D721Med (cell line): ENCODE data around the gene AJUBA.
"Not testable (repeated sequence)": the region's sequence is repeated elsewhere in the genome, so short reads cannot be mapped to it uniquely, and the experiment has no call there.

Experiments used
- DNase-seq: peaks from one replicate; pipeline ENCODE4 v3.0.0; 2011; ENCODE audit warnings: low spot score; ENCODE audit not compliant: insufficient read length
- FAIRE-seq: peaks from 2 replicates; lab custom pipeline; 2011; peaks lifted over from hg19 to GRCh38; lab: Jason Lieb, UNC
- TF ChIP-seq, protein P1 (sequence below): IDR thresholded peaks from 2 replicates; pipeline ENCODE4 v1.5.1; 2012; ENCODE audit warnings: mild to moderate bottlenecking, control low read depth; ENCODE audit not compliant: insufficient read depth; ENCODE audit errors: missing control alignments

AJUBA gene

DNA sequence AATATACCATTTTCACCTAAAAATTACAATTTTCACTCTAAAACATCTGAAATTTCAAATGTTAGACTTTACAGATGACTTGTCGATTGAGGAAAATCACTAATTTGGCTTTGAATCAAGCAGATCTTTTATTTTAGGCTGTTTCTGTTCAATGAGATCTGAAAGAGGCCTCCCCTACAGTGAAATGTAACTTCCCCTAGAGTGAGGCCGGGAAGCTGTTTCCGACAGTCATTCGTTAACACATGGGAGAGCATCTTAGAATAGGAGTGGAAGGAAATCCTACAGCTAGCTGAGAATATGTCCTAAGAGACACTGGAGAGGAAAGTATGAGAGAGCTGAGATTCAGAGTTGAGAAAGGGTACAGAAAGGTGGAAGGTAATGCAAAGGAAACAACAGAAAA, 33.3 kb upstream of the AJUBA start:
- DNase-seq (no peak), FAIRE-seq (no peak)
- TF ChIP-seq, protein P1, sequence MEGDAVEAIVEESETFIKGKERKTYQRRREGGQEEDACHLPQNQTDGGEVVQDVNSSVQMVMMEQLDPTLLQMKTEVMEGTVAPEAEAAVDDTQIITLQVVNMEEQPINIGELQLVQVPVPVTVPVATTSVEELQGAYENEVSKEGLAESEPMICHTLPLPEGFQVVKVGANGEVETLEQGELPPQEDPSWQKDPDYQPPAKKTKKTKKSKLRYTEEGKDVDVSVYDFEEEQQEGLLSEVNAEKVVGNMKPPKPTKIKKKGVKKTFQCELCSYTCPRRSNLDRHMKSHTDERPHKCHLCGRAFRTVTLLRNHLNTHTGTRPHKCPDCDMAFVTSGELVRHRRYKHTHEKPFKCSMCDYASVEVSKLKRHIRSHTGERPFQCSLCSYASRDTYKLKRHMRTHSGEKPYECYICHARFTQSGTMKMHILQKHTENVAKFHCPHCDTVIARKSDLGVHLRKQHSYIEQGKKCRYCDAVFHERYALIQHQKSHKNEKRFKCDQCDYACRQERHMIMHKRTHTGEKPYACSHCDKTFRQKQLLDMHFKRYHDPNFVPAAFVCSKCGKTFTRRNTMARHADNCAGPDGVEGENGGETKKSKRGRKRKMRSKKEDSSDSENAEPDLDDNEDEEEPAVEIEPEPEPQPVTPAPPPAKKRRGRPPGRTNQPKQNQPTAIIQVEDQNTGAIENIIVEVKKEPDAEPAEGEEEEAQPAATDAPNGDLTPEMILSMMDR: no peak

DNA sequence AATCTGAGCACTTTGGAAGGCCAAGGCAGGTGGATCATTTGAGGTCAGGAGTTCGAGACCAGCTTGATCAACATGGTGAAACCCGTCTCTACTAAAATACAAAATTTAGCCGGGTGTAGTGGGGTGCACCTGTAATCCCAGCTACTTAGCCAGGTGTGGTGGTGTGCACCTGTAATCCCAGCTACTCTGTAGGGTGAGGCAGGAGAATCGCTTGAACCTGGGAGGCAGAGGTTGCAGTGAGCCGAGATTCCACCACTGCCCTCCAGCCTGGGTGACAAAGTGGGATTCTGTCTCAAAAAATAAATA, 31.4 kb upstream of the AJUBA start:
- not testable (repeated sequence) for DNase-seq, FAIRE-seq

DNA sequence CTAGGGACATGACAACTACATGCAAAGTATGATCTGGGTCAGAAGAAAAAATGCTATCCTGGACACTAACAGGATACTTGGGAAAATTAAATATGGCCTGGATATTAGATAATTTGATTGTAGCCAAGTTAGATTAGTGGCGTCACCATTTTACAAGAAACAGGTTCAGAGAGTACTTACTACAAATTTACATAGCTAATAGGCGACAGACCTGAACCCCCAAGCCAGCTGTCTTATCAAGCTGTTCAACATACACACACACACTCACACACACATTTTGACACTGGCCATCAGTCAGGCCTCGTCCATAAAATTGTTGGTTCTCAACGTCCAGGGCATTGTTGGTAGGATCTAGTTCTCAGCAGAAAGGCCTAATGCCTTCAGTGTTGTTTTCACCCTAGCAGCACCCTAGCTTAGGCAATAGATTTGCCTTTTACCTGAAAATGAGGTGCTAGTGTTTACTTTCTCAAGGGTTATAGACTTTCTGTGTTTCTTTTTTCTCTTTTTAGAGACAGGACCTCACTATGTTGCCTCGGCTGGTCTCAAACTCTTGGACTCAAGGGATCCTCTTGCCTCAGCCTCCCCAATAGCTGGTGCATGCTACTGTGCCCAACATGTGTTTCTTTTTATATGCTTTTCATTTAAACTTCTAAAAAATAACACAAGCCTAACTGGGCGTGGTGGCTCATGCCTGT, 30.9 kb upstream of the AJUBA start:
- FAIRE-seq (no peak), DNase-seq (no peak)
- TF ChIP-seq, protein P1: no peak

DNA sequence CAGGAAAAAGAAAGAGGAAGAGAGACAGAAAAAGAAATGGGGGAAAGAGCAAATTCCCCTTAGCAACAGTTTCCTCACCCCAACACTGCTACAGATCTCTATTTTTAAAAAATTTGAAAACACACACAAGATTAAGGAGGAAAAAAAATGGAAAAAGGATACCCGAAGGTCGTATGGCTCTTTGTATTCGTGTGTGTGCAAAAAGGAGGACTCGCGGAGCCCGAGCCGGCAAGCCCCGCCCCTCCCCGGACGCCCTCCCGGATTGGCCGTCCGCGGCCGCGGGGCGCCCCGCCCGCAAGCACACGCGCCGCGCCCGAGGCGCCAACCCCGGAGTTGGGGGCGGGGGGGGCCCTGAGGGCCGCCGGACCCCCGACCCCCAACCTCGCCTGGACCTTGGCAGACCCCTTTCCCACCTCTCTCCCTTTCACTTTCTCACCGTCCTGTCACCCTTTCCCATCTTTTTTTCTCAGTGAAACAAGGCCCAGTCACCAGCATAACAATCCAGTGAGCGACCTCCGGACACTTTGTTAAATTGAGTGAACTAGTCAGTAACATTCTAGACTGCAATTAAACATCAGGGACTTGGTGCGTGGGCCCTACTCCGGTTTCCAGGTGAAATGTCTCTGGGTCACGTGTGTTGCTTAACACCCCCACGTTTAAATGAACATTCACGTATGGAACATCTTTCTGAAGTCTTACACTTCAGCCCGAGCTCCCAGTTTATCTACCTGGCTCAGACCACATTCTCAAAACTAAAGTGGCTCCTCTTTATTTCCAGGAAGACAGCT, 27.8 kb upstream of the AJUBA start, which contains the start of gene C14orf93:
Gene C14orf93 (minus strand): TSS at position 205 of the 788 bp plus-strand sequence. CDS start 11,120 bp downstream, outside the sequence.
- DNase-seq: no peak
- TF ChIP-seq, protein P1: no peak
- FAIRE-seq: no peak

DNA sequence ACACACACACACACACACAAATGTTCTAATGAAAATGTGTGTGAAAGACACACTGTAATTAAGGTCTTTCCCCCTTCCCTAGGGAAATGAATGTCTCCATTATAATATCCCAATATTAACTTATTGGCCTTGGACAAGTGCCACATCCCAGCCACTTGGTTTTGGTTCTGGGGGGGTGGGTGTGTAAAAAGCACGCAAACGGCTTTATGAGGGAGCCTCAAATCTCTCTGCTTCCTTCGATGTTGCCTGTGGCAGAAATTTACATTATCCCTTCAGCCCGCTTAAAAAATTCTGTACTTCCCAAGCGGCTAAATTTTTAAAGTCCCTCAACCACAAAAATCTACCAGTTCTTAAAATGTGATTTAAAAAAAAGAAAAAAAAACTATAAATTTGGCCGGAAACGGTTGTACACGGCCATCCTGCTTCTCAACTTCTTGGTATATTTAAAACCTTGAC, 27.2 kb upstream of the AJUBA start:
- FAIRE-seq (no peak), DNase-seq (no peak)
- TF ChIP-seq, protein P1: no peak

DNA sequence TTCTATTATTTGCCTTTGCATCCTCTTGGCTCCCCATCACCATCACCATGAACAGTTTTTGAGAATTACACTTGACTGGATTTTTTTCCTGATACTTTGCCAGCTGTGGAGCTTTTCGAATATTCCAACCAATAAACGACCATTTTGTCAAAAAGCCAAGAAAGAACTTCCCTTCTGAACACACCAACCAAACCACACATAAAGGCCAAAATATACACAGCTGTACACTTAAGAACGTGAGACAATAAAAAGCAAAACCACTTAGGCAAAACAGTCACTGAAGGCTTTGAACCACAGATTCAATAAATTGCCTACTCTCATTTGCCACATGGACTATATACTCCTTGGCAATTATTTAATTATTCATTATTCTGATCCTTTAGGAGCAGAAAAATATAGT, 26.5 kb upstream of the AJUBA start:
- no peak for DNase-seq
- no peak for FAIRE-seq

More for the DNA sequence above, 26.5 kb upstream of the AJUBA start:
- TF ChIP-seq, protein P1: no peak
